Measurements from ENCODE around the gene SPO11.

GRCh38 chr20:57391439-57392301, 62.1 kb downstream of the SPO11 start:
- TF ChIP-seq POLR2A (IDR thresholded peaks at IDR 0.05), result peak; percentile 17
- no peak for TF ChIP-seq CTCF (IDR thresholded peaks at IDR 0.05)
